IMR-90 (cell line): ENCODE measurements around the gene NCKAP5. TPM values are rescaled to one million over a fixed set of nuclear protein-coding genes. Genes with fewer than 3 reads are reported as not detected.

Experiments used
- ATAC-seq: fragments of 200-7000 bp; cut with Tn5 transposase; 2 replicates; pipeline ENCODE4 v1.9.1; 2020; ENCODE audit warnings: low read depth, mild to moderate bottlenecking, moderate library complexity
- BruUV-seq: library from RNA; stranded (reverse); fragments of 400-500 nt; replicated peaks from 2 replicates; lab custom pipeline; 2021; lab: Mats Ljungman, UMichigan
- CTCF ChIA-PET: fragments of 300-600 bp; formaldehyde crosslinking; extraction: SDS; loops from one replicate; lab custom pipeline; 2021; ENCODE audit warnings: antibody characterized with exemption; lab: Yijun Ruan, JAX
- POLR2A ChIA-PET: fragments of 300-600 bp; sonication (Branson Sonifier 250); formaldehyde crosslinking; loops from one replicate; lab custom pipeline; 2022; ENCODE audit warnings: antibody characterized with exemption; ENCODE audit not compliant: unreplicated experiment; lab: Charles Lee
- DNase-seq: peaks from one replicate; pipeline ENCODE4 v3.0.0; 2013
- H2AFZ ChIP-seq: replicated peaks from 2 replicates; pipeline ENCODE3; 2013; ENCODE audit warnings: low read length, mild to moderate bottlenecking; ENCODE audit not compliant: poor library complexity
- H2AK5ac ChIP-seq: 2 replicates; pipeline ENCODE4 v1.6.1; 2013; ENCODE audit warnings: low read depth, low read length, inconsistent platforms
- H2AK9ac ChIP-seq: replicated peaks from 2 replicates; pipeline ENCODE3; 2013; ENCODE audit warnings: mild to moderate bottlenecking, low read depth, low read length, moderate library complexity; ENCODE audit not compliant: poor library complexity
- H2BK120ac ChIP-seq: 2 replicates; pipeline ENCODE4 v1.6.1; 2013; ENCODE audit warnings: low read depth, low read length, inconsistent platforms
- H2BK15ac ChIP-seq: 3 replicates; pipeline ENCODE4 v1.6.1; 2013; ENCODE audit warnings: low read depth, low read length, inconsistent platforms
- H2BK20ac ChIP-seq: 2 replicates; pipeline ENCODE4 v1.6.1; 2013; ENCODE audit warnings: low read depth, mild to moderate bottlenecking, inconsistent platforms, low read length, moderate library complexity
- H2BK5ac ChIP-seq: 2 replicates; pipeline ENCODE4 v1.6.1; 2013; ENCODE audit warnings: mild to moderate bottlenecking, low read depth, low read length, inconsistent platforms; ENCODE audit not compliant: poor library complexity, severe bottlenecking
- H3K14ac ChIP-seq: replicated peaks from 2 replicates; pipeline ENCODE4 v1.6.1; 2013; ENCODE audit warnings: low read depth, low read length, inconsistent platforms
- H3K18ac ChIP-seq: 2 replicates; pipeline ENCODE4 v1.6.1; 2013; ENCODE audit warnings: low read depth, low read length, control low read depth
- H3K23ac ChIP-seq: 2 replicates; pipeline ENCODE4 v1.6.1; 2013; ENCODE audit warnings: low read depth, low read length, inconsistent platforms
- H3K27ac ChIP-seq: 2 replicates; pipeline ENCODE4 v1.5.1; 2013; ENCODE audit warnings: mild to moderate bottlenecking, control low read depth, low read length; ENCODE audit not compliant: insufficient read depth
- H3K27me3 ChIP-seq: 2 replicates; pipeline ENCODE4 v1.6.1; 2013; ENCODE audit warnings: low read length; ENCODE audit not compliant: control insufficient read depth, insufficient read depth
- H3K36me3 ChIP-seq: 2 replicates; pipeline ENCODE4 v1.6.1; 2013; ENCODE audit warnings: low read length, mixed read lengths; ENCODE audit not compliant: control insufficient read depth, insufficient read depth
- H3K4ac ChIP-seq: 2 replicates; pipeline ENCODE4 v1.6.1; 2013; ENCODE audit warnings: low read depth, low read length, inconsistent platforms
- H3K4me1 ChIP-seq: 2 replicates; pipeline ENCODE4 v1.6.1; 2013; ENCODE audit warnings: low read length, mixed read lengths; ENCODE audit not compliant: control insufficient read depth, insufficient read depth
- H3K4me2 ChIP-seq: 2 replicates; pipeline ENCODE4 v1.6.1; 2013; ENCODE audit warnings: low read depth, mild to moderate bottlenecking, control low read depth, low read length, moderate library complexity
- H3K4me3 ChIP-seq: 2 replicates; pipeline ENCODE4 v1.5.1; 2013; ENCODE audit warnings: low read depth, mild to moderate bottlenecking, control low read depth, low read length, moderate library complexity; ENCODE audit not compliant: insufficient read depth
- H3K56ac ChIP-seq: 2 replicates; pipeline ENCODE4 v1.6.1; 2013; ENCODE audit warnings: low read length, inconsistent platforms; ENCODE audit not compliant: insufficient read depth; ENCODE audit errors: extremely low read depth
- H3K79me1 ChIP-seq, 2 experiments: 2 replicates each; pipeline ENCODE4 v1.6.1; 2013; ENCODE audit warnings: low read length in 2 of 2, inconsistent platforms in 1 of 2, low read depth in 1 of 2
- H3K9ac ChIP-seq: 2 replicates; pipeline ENCODE4 v1.6.1; 2013; ENCODE audit warnings: low read depth, low read length, control low read depth
- H3K9me1 ChIP-seq: 2 replicates; pipeline ENCODE4 v1.6.1; 2013; ENCODE audit warnings: low read length, inconsistent platforms; ENCODE audit not compliant: insufficient read depth
- H3K9me3 ChIP-seq: 2 replicates; pipeline ENCODE4 v1.6.1; 2013; ENCODE audit warnings: low read length; ENCODE audit not compliant: control insufficient read depth, insufficient read depth
- H4K20me1 ChIP-seq: 2 replicates; pipeline ENCODE4 v1.6.1; 2013; ENCODE audit warnings: low read length, inconsistent platforms; ENCODE audit not compliant: insufficient read depth
- H4K5ac ChIP-seq: 2 replicates; pipeline ENCODE4 v1.6.1; 2013; ENCODE audit warnings: mild to moderate bottlenecking, low read depth, low read length, control low read depth
- H4K8ac ChIP-seq, 2 experiments: 2 replicates each; pipeline ENCODE4 v1.6.1; 2013; ENCODE audit warnings: low read depth in 2 of 2, low read length in 2 of 2, control low read depth in 1 of 2, inconsistent platforms in 1 of 2
- H4K91ac ChIP-seq: 2 replicates; pipeline ENCODE4 v1.6.1; 2013; ENCODE audit warnings: low read depth, low read length, inconsistent platforms; ENCODE audit not compliant: insufficient read depth
- CHD1 ChIP-seq: IDR thresholded peaks from 2 replicates; pipeline ENCODE4 v1.6.1; 2012; ENCODE audit warnings: low read depth, low read length, improper control_type of control experiment
- MAZ ChIP-seq: IDR thresholded peaks from 2 replicates; pipeline ENCODE4 v1.6.1; 2012; ENCODE audit warnings: low read depth, mild to moderate bottlenecking, low read length, improper control_type of control experiment, moderate library complexity, borderline replicate concordance
- MXI1 ChIP-seq: IDR thresholded peaks from 2 replicates; pipeline ENCODE4 v1.6.1; 2012; ENCODE audit warnings: low read depth, mild to moderate bottlenecking, low read length, moderate library complexity, borderline replicate concordance
- RAD21 ChIP-seq: IDR thresholded peaks from 2 replicates; pipeline ENCODE4 v1.6.1; 2012; ENCODE audit warnings: low read length, improper control_type of control experiment
- RCOR1 ChIP-seq: IDR thresholded peaks from 2 replicates; pipeline ENCODE4 v1.6.1; 2012; ENCODE audit warnings: mild to moderate bottlenecking, low read length, improper control_type of control experiment; ENCODE audit not compliant: insufficient replicate concordance
- WGBS, 2 experiments: methylation state at CpG; one replicate each; pipeline versions ENCODE4 v1.1.5 to v1.1.7; 2013; ENCODE audit warnings: missing lambda C conversion rate in 2 of 2; ENCODE audit not compliant: insufficient read length in 1 of 2; ENCODE audit errors: extremely low coverage in 2 of 2; 5-methylcytosine and 5-hydroxymethylcytosine counted together
- dilution Hi-C: fragments of 300-500 bp; cut with HindIII; formaldehyde crosslinking; loops from one replicate; pipeline ENCODE4 v1.14.3; 2018; ENCODE audit warnings: low sequenced_read_pairs; ENCODE audit not compliant: unreplicated experiment
- in situ Hi-C: fragments of 300-500 bp; cut with MboI; formaldehyde crosslinking; loops from 3 replicates; pipeline ENCODE4 v1.14.3; 2019; ENCODE audit warnings: low sequenced_read_pairs, inconsistent platforms, mixed read lengths
- intact Hi-C: fragments of 100-400 bp; cut with micrococcal nuclease; formaldehyde crosslinking; loops from 2 replicates; pipeline ENCODE4 v1.10.0; 2022
- polyA plus RNA-seq, 3 experiments: library from polyadenylated mRNA; depleted of rRNA; stranded (reverse); fragments of >200 nt; gene quantifications; 2 replicates each; pipeline ENCODE4 v1.2.3, GENCODE V29; 2012; ENCODE audit warnings: low replicate concordance in 1 of 3
- total RNA-seq: library from RNA; depleted of rRNA; stranded (reverse); fragments of >200 nt; gene quantifications from 2 replicates; pipeline ENCODE4 v1.2.3, GENCODE V29; 2012

Gene NCKAP5
- total and polyA plus RNA-seq, 2 of the 4 experiments (the other 2 are of a cell fraction) = 2.7 to 3.9 TPM

GRCh38 chr2:132923787-132924186 is 644.5 kb downstream of the NCKAP5 start:
- Histone ChIP-seq H4K5ac (no peak overlapping the region), H3K18ac (no peak overlapping the region), H3K9me1 (peaks cover 2% of the 10 kb centered on the region; the same call in 1 of the 2 replicates), H2BK15ac (0 out of 3 replicates have a peak overlapping the region, but pooled peaks have one; percentile 46), H3K9ac (no peak overlapping the region), H3K56ac (peak overlapping the region; percentile 43; the same call in 1 of the 2 replicates), H2BK20ac (0 out of 2 replicates have a peak overlapping the region, but pooled peaks have one; percentile 57), H3K4me2 (peak overlapping the region; percentile 9), H4K20me1 (no peaks in the 10 kb centered on the region; the same call in 1 of the 2 replicates), H3K9me3 (no peaks in the 10 kb centered on the region), H3K4me1 (peaks cover 5% of the 10 kb centered on the region), H3K79me1 (peaks cover 0 to 19% of the 10 kb centered on the region in 2 experiments; a peak in 2 of 4 replicates), H3K4me3 (no peak overlapping the region), H4K91ac (no peak overlapping the region), H3K27ac (no peak overlapping the region), H2AK5ac (no peak overlapping the region), H3K4ac (0 out of 2 replicates have a peak overlapping the region, but pooled peaks have one; percentile 66), H2BK5ac (no peak overlapping the region), H2AFZ (peak overlapping the region; percentile 76), H2BK120ac (peak overlapping the region; percentile 87; the same call in 1 of the 2 replicates), H3K36me3 (no peaks in the 10 kb centered on the region; the same call in 1 of the 2 replicates), H4K8ac (no peak overlapping the region; a peak in 1 of 4 replicates), H3K23ac (no peak overlapping the region), H3K27me3 (no peaks in the 10 kb centered on the region), H2AK9ac (no peak overlapping the region), H3K14ac (no peak overlapping the region)
- dilution Hi-C loops (no loop called here), in situ Hi-C loops (no loop called here), intact Hi-C loops (loop anchor here (10.0 kb wide), 1 partner anchor 141 kb away; no protein-coding TSS in a partner anchor)
- CTCF ChIA-PET = interaction anchor here (1.4 kb wide), 1 partner anchor 12 kb away, joined by 3 read pairs; no protein-coding TSS in a partner anchor
- 0% methylated on average over 1 of the region's 3 CpGs; no CpG with 5 or more reads in 1 of the 2 experiments for WGBS, 2 experiments
- POLR2A ChIA-PET = no interaction called here
- DNase-seq (peak; percentile 92), ATAC-seq (peak; percentile 96)
- TF ChIP-seq CHD1 (no peak), MAZ (0 out of 2 replicates have a peak, but pooled peaks have one; percentile 13), RCOR1 (no peak), RAD21 (0 out of 2 replicates have a peak, but pooled peaks have one; percentile 5), MXI1 (no peak)
- no TSS peak for BruUV-seq
